Measurements from ENCODE around the gene ZNF445. TPM values are rescaled to one million over a fixed set of nuclear protein-coding genes. Genes with fewer than 3 reads are reported as not detected.
A peak's percentile ranks its signal among the peaks of the same experiment; 100 is the strongest.

The ZNF445 gene
- total RNA-seq, 2 donors from 2014 or later: 9.2 to 15.7 TPM

GRCh38 chr3:44444896-44445691 lies 32.4 kb downstream of the ZNF445 start:
- Histone ChIP-seq H3K9me3 (no peaks in the 10 kb centered on the region), H3K36me3 (peaks cover 35% of the 10 kb centered on the region), H3K4me1 (ENCODE audit: control insufficient read depth in 1 of 2, low read depth in 2 of 2) (peaks cover 5 to 12% of the 10 kb centered on the region in 2 donors), H3K4me3 (no peak overlapping the region), H3K27me3 (replicated peaks; ENCODE audit: insufficient read depth) (no peaks in the 10 kb centered on the region), H3K27ac (no peak overlapping the region)
- no peak for DNase-seq (ENCODE audit: low spot score)
- TF ChIP-seq CTCF (IDR thresholded peaks at IDR 0.05): no peak
- ATAC-seq (ENCODE audit: insufficient number of reproducible peaks, low FRiP score, low read depth): no peak

GRCh38 chr3:44444437-44444836 lies 33.0 kb downstream of the ZNF445 start:
- Histone ChIP-seq H3K27ac (no peak overlapping the region), H3K4me3 (no peak overlapping the region), H3K9me3 (no peaks in the 10 kb centered on the region), H3K36me3 (peaks cover 29% of the 10 kb centered on the region), H3K27me3 (replicated peaks; ENCODE audit: insufficient read depth) (no peaks in the 10 kb centered on the region), H3K4me1 (ENCODE audit: control insufficient read depth in 1 of 2, low read depth in 2 of 2) (peaks cover 7 to 19% of the 10 kb centered on the region in 2 donors)
- ATAC-seq (ENCODE audit: insufficient number of reproducible peaks, low FRiP score, low read depth): no peak
- DNase-seq (ENCODE audit: low spot score): no peak
- no peak for TF ChIP-seq CTCF (IDR thresholded peaks at IDR 0.05)

- peaks cover 10 to 25% of the 10 kb centered on the region in 2 donors for H3K4me1 ChIP-seq (ENCODE audit: control insufficient read depth in 1 of 2, low read depth in 2 of 2)
- no peak for DNase-seq (ENCODE audit: low spot score)
- TF ChIP-seq CTCF (IDR thresholded peaks at IDR 0.05): no peak
- ATAC-seq (ENCODE audit: insufficient number of reproducible peaks, low FRiP score, low read depth): no peak
- H3K4me3 ChIP-seq: no peak overlapping the region
- H3K9me3 ChIP-seq: no peaks in the 10 kb centered on the region
- H3K36me3 ChIP-seq: peaks cover 12% of the 10 kb centered on the region
- no peak overlapping the region for H3K27ac ChIP-seq
- H3K27me3 ChIP-seq (replicated peaks; ENCODE audit: insufficient read depth): no peaks in the 10 kb centered on the region
Measured at GRCh38 chr3:44442596-44443309, 34.7 kb downstream of the ZNF445 start.

- H3K27ac ChIP-seq: peak overlapping the region; percentile 92
- peak overlapping the region; percentile 64 for H3K4me3 ChIP-seq
- DNase-seq (ENCODE audit: low spot score) (peak; percentile 19), ATAC-seq (ENCODE audit: insufficient number of reproducible peaks, low FRiP score, low read depth) (peak; percentile 88)
- peaks cover 10 to 25% of the 10 kb centered on the region in 2 donors for H3K4me1 ChIP-seq (ENCODE audit: control insufficient read depth in 1 of 2, low read depth in 2 of 2)
- no peaks in the 10 kb centered on the region for H3K36me3 ChIP-seq
- no peaks in the 10 kb centered on the region for H3K9me3 ChIP-seq
- TF ChIP-seq CTCF (IDR thresholded peaks at IDR 0.05): no peak
- H3K27me3 ChIP-seq (replicated peaks; ENCODE audit: insufficient read depth): no peaks in the 10 kb centered on the region
Measured at GRCh38 chr3:44439499-44440295, 37.8 kb downstream of the ZNF445 start.

GRCh38 chr3:44437800-44438199 lies 39.7 kb downstream of the ZNF445 start:
- ATAC-seq (ENCODE audit: insufficient number of reproducible peaks, low FRiP score, low read depth): no peak
- Histone ChIP-seq H3K9me3 (no peaks in the 10 kb centered on the region), H3K4me3 (no peak overlapping the region), H3K4me1 (ENCODE audit: control insufficient read depth in 1 of 2, low read depth in 2 of 2) (peaks cover 10 to 25% of the 10 kb centered on the region in 2 donors), H3K27me3 (replicated peaks; ENCODE audit: insufficient read depth) (no peaks in the 10 kb centered on the region), H3K27ac (no peak overlapping the region), H3K36me3 (no peaks in the 10 kb centered on the region)
- no peak for DNase-seq (ENCODE audit: low spot score)
- no peak for TF ChIP-seq CTCF (IDR thresholded peaks at IDR 0.05)

Measured in thoracic aorta (tissue), 2 donors.